Activated naive CD4-positive, alpha-beta T cell treated with anti-CD3 and anti-CD28 coated beads, Interleukin-2, amount 50 U/mL, for 24 hours (primary cell): ENCODE results near the gene PLA2G4D.

Experiments used
- H3K27ac Mint-ChIP-seq: one replicate; pipeline ENCODE4 v1.8.0; 2021; ENCODE audit warnings: mild to moderate bottlenecking, mixed read lengths
- H3K27me3 Mint-ChIP-seq: one replicate; pipeline ENCODE4 v1.8.0; 2021; ENCODE audit warnings: mixed read lengths
- H3K36me3 Mint-ChIP-seq: one replicate; pipeline ENCODE4 v1.8.0; 2021; ENCODE audit warnings: mixed read lengths
- H3K4me1 Mint-ChIP-seq: one replicate; pipeline ENCODE4 v1.8.0; 2021; ENCODE audit warnings: mixed read lengths
- H3K4me3 Mint-ChIP-seq: one replicate; pipeline ENCODE4 v1.8.0; 2021; ENCODE audit warnings: mild to moderate bottlenecking, mixed read lengths
- H3K9me3 Mint-ChIP-seq: one replicate; pipeline ENCODE4 v1.8.0; 2021; ENCODE audit warnings: mixed read lengths

The PLA2G4D gene

DNA sequence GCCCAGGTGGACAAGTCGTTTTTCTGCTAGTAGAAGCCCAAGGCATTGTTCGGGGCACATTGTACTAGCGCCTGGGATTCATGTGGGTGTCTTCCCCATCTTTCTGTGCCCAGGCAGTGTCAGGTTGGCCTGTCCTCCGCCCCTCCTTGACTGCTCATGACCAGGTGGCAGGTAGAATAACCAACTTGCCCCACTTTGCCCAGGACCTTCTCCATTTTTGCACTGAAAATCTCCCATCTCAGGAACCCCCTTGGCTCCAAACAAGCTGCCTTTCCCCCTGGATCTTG is 33.9 kb downstream of the PLA2G4D start:
- no peaks in the 10 kb centered on the region for H3K36me3 Mint-ChIP-seq
- peaks cover 9% of the 10 kb centered on the region for H3K4me1 Mint-ChIP-seq
- peaks cover 6% of the 10 kb centered on the region for H3K27me3 Mint-ChIP-seq
- H3K9me3 Mint-ChIP-seq = no peaks in the 10 kb centered on the region
- no peak overlapping the region for H3K4me3 Mint-ChIP-seq
- H3K27ac Mint-ChIP-seq = no peak overlapping the region

DNA sequence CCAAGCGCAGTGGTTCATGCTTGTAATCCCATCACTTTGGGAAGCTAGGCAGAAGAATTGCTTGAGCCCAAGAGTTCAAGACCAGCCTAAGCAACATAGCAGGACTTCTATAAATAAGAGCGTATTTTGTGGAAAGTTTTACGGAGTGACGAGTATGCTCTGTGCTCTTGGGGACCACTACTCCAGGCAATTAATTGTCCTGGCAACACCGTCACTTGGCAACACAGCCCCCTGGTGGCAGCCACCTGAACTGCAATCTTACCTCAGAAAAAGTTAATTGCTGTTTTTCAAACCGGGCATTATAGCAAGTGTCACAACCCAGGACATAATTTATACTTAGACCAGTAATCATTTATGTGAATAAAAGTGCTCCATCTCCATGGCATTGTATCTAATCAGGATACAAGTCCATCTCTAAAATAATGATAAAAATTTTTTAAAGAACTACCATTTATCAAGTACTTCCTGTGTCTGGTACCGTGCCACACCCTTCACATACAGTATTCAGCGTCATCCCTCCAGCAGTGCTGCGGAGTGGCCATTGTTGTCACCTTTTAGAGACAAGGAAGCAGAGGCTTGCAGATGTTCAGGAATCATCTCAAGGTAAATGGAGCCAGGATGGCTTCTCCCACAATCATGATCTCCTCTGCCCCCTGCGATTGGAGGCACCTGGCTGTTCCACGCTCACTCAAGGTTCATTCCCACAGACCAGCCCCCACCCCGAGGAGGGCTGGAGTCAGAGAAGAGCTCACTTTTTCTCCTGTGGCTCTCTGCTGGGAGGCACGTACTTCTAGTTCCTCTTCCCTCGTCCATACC is 34.5 kb downstream of the PLA2G4D start:
- Mint-ChIP-seq H3K27me3 (peaks cover 6% of the 10 kb centered on the region), H3K27ac (no peak overlapping the region), H3K4me1 (peaks cover 9% of the 10 kb centered on the region), H3K4me3 (no peak overlapping the region), H3K9me3 (no peaks in the 10 kb centered on the region), H3K36me3 (no peaks in the 10 kb centered on the region)

DNA sequence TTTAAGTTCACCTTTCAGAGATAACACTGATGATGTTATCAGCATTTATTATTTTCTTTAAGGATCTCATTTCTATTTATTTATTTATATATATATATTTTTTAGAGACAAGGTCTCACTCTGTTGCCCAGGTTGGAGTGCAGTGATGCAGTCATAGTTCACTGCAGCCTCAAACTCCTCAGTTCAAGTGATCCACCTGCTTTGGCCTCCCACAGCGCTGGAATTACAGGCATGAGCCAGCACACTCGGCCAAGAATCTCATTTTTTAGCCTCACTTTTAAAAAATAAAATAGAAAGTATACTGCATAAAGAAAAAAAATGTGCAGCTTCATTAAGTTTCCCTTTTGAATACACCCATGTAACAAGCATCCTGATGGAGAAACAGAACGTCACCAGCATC is 35.6 kb downstream of the PLA2G4D start:
- H3K27ac Mint-ChIP-seq = no peak overlapping the region
- peaks cover 6% of the 10 kb centered on the region for H3K27me3 Mint-ChIP-seq
- peaks cover 9% of the 10 kb centered on the region for H3K4me1 Mint-ChIP-seq
- H3K36me3 Mint-ChIP-seq = no peaks in the 10 kb centered on the region
- no peaks in the 10 kb centered on the region for H3K9me3 Mint-ChIP-seq
- H3K4me3 Mint-ChIP-seq = no peak overlapping the region

DNA sequence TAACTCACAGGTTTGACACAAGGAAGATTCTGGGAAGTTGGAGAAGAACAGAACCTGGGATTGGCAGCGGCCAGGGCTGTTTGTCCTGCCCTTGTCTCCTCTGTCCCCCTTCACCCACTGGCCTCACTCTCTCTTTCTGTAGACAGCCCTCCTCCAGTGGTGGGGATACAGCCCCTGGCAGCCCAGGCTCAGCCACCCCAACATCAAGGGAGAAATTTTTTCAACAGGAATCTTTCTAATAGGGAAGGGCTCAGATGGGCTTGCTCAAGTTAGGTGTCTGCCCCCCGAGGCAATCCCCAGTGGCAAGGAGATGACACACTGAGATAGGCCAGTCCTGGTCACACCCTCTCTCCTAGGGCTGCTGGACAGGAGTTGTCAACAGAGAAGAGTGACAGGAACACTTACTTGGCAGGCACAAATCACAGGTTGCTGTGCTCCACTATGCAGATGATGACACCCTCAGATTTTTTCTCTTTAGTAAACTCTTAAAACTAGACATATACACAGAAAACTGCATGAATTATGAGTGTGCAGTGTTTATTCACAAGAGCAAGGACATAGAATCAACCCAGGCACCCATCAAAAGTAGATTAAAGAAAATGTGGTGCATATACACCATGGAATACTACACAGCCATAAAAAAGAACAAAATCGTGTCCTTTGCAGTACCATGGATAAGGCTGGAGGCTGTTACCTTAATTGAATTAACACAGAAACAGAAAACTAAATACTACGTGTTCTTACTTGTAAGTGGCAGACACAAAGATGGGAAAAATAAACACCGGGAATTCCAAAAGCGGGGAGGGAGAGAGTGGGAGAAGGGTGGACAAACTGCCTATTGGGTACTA is 36.3 kb downstream of the PLA2G4D start:
- H3K9me3 Mint-ChIP-seq = no peaks in the 10 kb centered on the region
- H3K4me3 Mint-ChIP-seq = peak overlapping the region; percentile 34
- H3K27me3 Mint-ChIP-seq = peaks cover 6% of the 10 kb centered on the region
- peaks cover 9% of the 10 kb centered on the region for H3K4me1 Mint-ChIP-seq
- H3K27ac Mint-ChIP-seq = no peak overlapping the region
- H3K36me3 Mint-ChIP-seq = no peaks in the 10 kb centered on the region

DNA sequence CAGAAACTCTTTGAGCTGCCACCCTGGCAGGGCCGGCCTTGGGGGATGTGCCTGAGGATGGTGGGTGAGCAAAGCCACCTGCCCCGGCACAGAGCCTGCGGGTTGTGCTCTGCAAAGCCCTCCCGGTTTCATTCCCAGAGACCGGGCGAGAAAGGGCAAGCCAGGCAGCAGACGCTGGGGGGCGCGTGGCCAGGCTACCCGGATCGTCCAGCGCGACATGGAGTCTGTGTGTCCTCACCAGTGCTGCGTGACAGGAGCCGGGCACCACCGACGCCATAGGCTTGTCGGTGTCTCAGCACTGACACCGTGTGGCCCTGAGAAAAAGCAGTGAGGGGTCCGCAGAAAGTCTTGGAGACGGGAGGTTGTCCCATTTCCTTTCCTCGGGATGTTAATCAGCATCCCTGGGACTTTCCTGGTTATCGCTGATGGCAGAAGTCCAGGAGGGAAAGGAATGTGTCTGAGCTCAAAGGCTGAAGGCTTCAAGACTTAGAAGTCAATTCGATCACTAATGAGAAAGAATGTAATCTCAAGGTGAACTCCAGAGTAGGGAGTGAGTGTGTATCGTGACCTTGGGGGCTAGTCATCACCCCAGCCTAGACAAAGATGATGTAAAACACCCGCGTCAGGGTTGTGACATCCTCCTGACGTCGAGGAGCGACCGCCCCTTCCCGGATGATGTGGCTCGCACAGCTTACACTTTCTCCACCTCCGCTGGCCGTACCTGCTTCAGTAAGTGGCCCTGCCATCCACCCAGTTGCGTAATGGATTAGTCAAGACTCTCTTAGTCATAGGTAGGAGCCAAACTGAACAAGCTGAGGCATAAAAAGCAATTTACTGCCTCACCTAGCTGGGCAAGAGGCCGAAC is 37.2 kb downstream of the PLA2G4D start:
- H3K4me3 Mint-ChIP-seq = peak overlapping the region; percentile 34
- peaks cover 9% of the 10 kb centered on the region for H3K4me1 Mint-ChIP-seq
- H3K9me3 Mint-ChIP-seq = no peaks in the 10 kb centered on the region
- H3K36me3 Mint-ChIP-seq = no peaks in the 10 kb centered on the region
- H3K27me3 Mint-ChIP-seq = peaks cover 6% of the 10 kb centered on the region
- H3K27ac Mint-ChIP-seq = no peak overlapping the region

DNA sequence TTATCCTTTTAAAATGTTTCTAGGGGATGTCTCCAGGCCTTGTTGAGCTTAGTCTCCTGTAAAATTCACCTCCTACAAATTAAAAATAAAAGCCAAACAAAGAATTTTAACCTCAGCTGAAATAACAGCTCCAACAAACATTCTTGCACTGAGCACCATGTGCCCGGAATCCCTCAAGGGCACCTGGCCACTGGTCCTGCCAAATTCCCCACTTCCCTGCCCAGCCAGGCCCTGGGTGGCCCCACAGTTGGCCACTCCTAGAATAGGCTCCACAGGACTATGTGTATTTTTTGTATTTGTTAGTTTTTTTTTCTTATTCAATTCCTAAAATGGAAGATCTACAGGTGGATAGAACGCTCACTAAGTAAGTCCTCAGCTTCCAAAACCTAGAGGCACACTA is 40.4 kb downstream of the PLA2G4D start:
- peaks cover 5% of the 10 kb centered on the region for H3K4me1 Mint-ChIP-seq
- no peak overlapping the region for H3K4me3 Mint-ChIP-seq
- no peak overlapping the region for H3K27ac Mint-ChIP-seq
- H3K9me3 Mint-ChIP-seq = no peaks in the 10 kb centered on the region
- no peaks in the 10 kb centered on the region for H3K36me3 Mint-ChIP-seq
- peaks cover 6% of the 10 kb centered on the region for H3K27me3 Mint-ChIP-seq

DNA sequence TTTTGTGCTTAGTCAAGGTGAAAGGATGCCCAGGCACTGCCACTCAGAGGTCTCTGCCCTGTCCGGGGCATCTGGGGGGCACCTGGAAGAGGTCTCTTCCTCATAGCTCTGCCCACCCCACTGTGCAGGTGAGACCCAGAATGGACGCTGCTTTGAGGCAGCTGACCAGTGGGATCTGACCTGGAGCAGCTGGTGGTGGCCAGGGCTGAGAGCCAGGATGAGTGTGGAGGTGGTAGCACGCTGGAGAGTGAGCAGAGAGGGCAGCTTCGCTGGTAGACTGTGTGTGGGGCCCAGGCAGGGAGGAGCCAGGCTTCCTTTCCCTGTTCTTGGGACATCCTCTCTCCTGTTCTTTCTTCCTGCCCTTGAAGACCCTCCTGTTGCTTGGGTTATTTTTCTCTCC is 41.4 kb downstream of the PLA2G4D start:
- Mint-ChIP-seq H3K9me3 (no peaks in the 10 kb centered on the region), H3K27me3 (peaks cover 4% of the 10 kb centered on the region), H3K4me1 (peaks cover 5% of the 10 kb centered on the region), H3K27ac (no peak overlapping the region), H3K4me3 (no peak overlapping the region), H3K36me3 (no peaks in the 10 kb centered on the region)

DNA sequence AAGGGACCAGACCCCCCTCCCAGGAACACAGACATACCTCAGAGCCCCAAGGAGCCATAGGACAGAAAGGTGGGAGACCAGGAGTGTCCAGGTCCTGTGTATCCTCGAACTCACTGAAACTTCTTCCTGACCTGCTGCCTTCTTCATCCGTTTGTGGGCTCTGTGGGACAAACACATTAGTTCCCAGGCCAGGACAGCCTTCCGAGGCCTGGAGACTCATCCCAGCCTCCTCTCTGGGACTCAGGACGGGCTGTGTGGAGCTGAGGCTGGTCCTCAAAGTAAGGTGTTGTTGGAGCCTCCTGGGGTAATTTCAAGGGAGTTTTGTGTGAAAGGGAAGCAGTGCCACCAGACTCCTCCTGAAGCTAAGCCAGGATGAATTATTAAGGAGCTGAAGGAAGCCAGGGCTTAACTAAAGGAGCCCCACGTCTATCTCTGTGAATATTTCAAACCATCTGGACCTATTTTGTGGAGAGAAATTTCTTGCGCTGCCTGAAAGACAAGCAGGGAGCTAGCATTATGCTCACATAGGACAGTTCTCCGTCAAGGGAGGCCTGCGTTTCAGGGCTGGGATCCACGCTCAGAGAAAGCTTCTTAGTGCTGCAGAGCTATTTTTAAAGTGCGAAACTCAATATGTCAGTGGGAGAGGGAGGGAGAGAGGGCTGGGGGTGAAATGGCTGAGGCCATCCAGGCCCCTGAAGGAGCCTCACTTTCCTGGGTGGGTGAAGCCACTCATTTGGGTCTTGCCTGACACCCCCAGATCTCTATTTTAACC is 43.7 kb downstream of the PLA2G4D start:
- Mint-ChIP-seq H3K27ac (no peak overlapping the region), H3K4me3 (no peak overlapping the region), H3K27me3 (no peaks in the 10 kb centered on the region), H3K36me3 (no peaks in the 10 kb centered on the region), H3K4me1 (no peaks in the 10 kb centered on the region), H3K9me3 (no peaks in the 10 kb centered on the region)

DNA sequence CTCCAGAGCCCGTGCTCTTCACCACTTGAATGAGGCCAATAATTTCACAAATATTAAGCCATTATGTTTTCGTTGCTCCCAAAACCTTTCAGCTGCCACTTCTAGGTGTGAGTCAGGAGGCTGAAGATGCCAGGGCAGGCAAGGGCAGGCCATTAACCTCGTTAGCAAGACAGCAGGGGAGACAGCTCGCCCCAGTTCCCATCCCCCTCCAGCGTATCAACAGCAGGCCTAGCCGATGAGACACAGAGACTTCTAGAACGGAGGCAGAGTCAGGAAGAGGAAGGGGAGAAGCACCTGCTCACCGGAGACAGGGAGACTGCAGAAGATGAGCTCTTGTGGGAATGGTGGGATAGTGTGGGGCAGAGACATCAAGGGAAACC is 45.6 kb downstream of the PLA2G4D start:
- Mint-ChIP-seq H3K27me3 (no peaks in the 10 kb centered on the region), H3K27ac (no peak overlapping the region), H3K4me1 (no peaks in the 10 kb centered on the region), H3K9me3 (no peaks in the 10 kb centered on the region), H3K4me3 (no peak overlapping the region), H3K36me3 (no peaks in the 10 kb centered on the region)

DNA sequence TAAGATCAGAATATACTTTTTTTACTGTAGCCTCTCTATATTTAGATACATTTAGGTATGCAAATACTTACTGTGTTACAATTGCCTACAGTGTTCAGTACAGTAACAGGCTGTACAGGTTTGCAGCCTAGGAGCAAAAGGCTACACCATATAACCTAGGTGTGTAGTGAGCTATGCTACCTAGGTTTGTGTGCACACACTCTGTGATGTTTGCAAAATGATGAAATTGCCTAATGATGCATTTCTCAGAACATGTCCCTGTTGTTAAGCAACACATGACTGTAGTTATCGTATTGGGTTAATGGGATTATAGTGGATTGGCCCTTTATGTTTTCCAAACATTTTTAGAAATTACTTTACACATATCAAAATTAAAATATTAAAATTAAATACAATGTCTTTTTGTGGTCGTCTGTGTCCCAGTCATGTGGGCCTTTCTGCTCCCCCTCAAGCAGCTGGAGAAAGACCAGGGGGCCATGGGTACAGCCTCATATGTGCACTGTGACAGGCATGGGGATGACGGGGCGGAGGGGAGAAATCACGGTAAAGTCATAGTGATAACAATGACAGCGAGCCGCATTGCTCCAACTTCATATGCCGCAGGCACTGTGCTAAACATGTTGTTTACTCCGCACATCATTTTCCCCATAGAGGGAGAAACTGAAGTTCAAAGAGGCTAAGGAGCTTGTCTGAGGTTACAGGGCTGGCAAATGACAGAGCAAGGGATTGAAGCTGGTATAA is 46.1 kb downstream of the PLA2G4D start:
- no peak overlapping the region for H3K27ac Mint-ChIP-seq
- no peaks in the 10 kb centered on the region for H3K4me1 Mint-ChIP-seq
- H3K9me3 Mint-ChIP-seq = no peaks in the 10 kb centered on the region
- no peaks in the 10 kb centered on the region for H3K36me3 Mint-ChIP-seq
- H3K4me3 Mint-ChIP-seq = no peak overlapping the region
- no peaks in the 10 kb centered on the region for H3K27me3 Mint-ChIP-seq

DNA sequence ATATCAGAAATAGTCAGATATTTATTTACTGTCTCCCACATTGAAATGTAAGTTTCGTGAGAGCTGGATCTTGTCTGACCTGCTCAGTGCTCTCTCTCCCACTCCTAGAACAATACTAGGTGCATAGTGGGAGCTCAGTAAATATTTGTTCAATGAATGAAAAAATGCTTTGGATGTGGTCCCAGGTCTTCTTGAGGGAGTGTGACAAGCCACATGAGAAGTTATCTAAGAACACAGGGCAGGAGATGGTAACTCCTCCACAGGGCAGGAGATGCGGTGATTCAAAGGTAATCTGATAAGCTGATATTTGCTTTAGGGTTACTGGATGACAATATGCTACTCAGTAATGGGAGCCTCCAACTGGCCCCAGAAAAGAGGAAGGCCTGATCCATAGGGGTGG is 47.8 kb downstream of the PLA2G4D start:
- H3K9me3 Mint-ChIP-seq = no peaks in the 10 kb centered on the region
- H3K27me3 Mint-ChIP-seq = no peaks in the 10 kb centered on the region
- no peaks in the 10 kb centered on the region for H3K36me3 Mint-ChIP-seq
- H3K4me1 Mint-ChIP-seq = no peaks in the 10 kb centered on the region
- no peak overlapping the region for H3K4me3 Mint-ChIP-seq
- peak overlapping the region; percentile 9 for H3K27ac Mint-ChIP-seq

DNA sequence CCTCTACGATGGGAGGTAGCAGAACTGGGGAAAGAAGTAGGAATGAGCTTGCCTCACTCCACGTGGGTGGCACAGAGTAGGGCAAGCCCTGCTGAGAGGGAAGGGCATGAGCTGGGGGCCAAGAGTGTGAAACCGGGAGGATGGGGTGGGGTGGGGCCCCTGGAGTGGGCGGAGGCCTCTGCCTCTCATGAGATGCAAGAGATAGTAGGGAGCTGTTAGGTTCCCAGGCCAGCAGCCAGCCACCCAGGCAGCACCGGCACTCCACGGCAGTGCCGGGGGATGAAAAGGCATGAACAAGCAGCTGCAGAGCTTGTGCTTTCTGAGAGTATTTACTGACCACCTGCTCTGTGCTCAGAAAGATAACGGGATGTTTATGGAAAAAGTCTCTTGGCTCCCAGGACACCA is 49.1 kb downstream of the PLA2G4D start:
- H3K4me3 Mint-ChIP-seq = no peak overlapping the region
- H3K9me3 Mint-ChIP-seq = no peaks in the 10 kb centered on the region
- peak overlapping the region; percentile 36 for H3K27ac Mint-ChIP-seq
- no peaks in the 10 kb centered on the region for H3K4me1 Mint-ChIP-seq
- no peaks in the 10 kb centered on the region for H3K36me3 Mint-ChIP-seq
- H3K27me3 Mint-ChIP-seq = no peaks in the 10 kb centered on the region

DNA sequence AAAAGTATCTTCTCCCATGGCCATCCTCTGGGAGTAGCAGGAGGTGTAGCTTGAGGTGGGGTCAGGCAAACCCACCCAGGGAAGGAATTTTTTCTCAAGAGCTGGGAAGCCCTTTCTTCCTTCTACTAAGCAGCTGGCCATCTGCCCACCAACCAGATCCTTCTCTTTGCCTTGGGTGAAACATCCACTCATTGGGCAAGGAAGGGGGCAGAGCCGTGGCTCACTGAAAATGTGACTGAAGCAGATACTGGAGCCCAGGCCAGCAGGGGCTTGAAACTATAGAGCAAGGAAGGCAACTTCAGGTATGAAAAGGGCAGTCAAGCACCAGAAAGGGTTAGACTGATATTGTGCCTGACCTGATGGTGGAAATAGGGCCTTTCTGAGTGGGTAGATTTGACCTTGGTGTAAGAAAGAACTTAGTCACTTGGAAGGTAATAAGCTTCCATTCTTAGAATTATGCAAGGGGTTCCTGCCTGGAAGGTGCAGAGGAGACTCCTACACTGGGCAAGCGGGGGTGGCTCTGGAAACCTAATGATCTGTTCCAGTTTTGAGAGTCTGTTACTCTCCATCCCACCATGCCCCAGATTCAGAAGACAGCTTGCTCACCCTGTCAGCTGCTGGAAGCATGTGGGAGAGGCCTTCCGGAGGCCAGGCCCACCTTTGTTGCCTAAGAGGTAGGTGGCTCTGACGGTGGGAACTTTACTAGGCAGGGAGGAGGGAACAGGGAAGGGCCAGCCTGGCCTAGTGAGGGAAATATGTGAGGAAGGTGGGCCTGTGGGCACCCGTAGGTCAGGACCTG is 51.6 kb downstream of the PLA2G4D start:
- Mint-ChIP-seq H3K4me1 (no peaks in the 10 kb centered on the region), H3K4me3 (no peak overlapping the region), H3K36me3 (no peaks in the 10 kb centered on the region), H3K27ac (no peak overlapping the region), H3K27me3 (no peaks in the 10 kb centered on the region), H3K9me3 (no peaks in the 10 kb centered on the region)

DNA sequence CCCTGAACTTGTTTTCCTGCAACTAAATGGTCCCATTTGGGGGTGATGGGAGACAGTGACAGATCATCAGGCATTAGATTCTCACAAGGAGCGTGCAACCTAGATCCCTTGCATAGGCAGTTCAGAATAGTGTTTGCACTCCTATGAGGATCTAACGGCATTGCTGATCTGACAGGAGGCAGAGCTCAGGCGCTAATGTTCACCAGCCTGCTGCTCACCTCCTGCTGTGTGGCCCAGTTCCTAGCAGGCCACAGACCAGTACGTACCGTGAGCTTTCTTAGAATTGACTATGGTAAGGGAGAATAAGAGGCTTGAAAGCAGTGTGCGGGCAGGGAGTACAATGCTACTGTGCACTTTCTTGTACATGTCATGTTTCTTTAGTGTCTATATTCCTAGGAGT is 56.0 kb downstream of the PLA2G4D start:
- H3K27me3 Mint-ChIP-seq = no peaks in the 10 kb centered on the region
- no peak overlapping the region for H3K27ac Mint-ChIP-seq
- no peak overlapping the region for H3K4me3 Mint-ChIP-seq
- no peaks in the 10 kb centered on the region for H3K36me3 Mint-ChIP-seq
- H3K4me1 Mint-ChIP-seq = peaks cover 5% of the 10 kb centered on the region
- H3K9me3 Mint-ChIP-seq = no peaks in the 10 kb centered on the region
